A549 (cell line): Measurements from ENCODE around the gene GJA10.
"Not testable (repeated sequence)": the region's sequence is repeated elsewhere in the genome, so short reads cannot be mapped to it uniquely, and the experiment has no call there.

Source experiments
- CEBPB ChIP-seq, 2 experiments: fragments of >200 bp in 1 of 2; sonication (Bioruptor Twin) in 1 of 2; formaldehyde crosslinking in 1 of 2; IDR thresholded peaks; 2 replicates each; pipeline ENCODE4 v1.6.1; 2012 to 2016
- CHD2 ChIP-seq: fragments of 150-350 bp; IDR thresholded peaks from 2 replicates; pipeline ENCODE4 v1.6.1; 2014; ENCODE audit warnings: low read length; ENCODE audit not compliant: partially characterized antibody
- CTCF ChIP-seq: fragments of >200 bp; sonication (Bioruptor Twin); formaldehyde crosslinking; IDR thresholded peaks from 3 replicates; pipeline ENCODE4 v1.5.1; 2016
- E2F6 ChIP-seq: IDR thresholded peaks from 2 replicates; pipeline ENCODE4 v1.6.1; 2012; ENCODE audit warnings: low read depth, borderline replicate concordance
- EP300 ChIP-seq, 2 experiments: fragments of >200 bp; sonication (Bioruptor Twin); formaldehyde crosslinking; IDR thresholded peaks; 2 replicates in 1 of 2; 3 replicates in 1 of 2; pipeline ENCODE4 v1.6.1; 2016 to 2017
- MAFK ChIP-seq: fragments of 450-650 bp; IDR thresholded peaks from 2 replicates; pipeline ENCODE4 v1.6.1; 2014; ENCODE audit not compliant: partially characterized antibody
- POLR2A ChIP-seq: IDR thresholded peaks from 2 replicates; pipeline ENCODE4 v1.6.1; 2012; ENCODE audit warnings: mild to moderate bottlenecking, low read length
- RAD21 ChIP-seq, 2 experiments: fragments of >200 bp in 1 of 2; sonication (Bioruptor Twin) in 1 of 2; formaldehyde crosslinking in 1 of 2; IDR thresholded peaks in 1 of 2; conservative IDR thresholded peaks in 1 of 2; 2 replicates in 1 of 2; 3 replicates in 1 of 2; pipeline ENCODE4 v1.6.1; 2012 to 2018; ENCODE audit warnings: inconsistent platforms in 1 of 2
- RFX5 ChIP-seq: fragments of 450-650 bp; IDR thresholded peaks from 2 replicates; pipeline ENCODE4 v1.7.1; 2014; ENCODE audit warnings: antibody characterized with exemption, mild to moderate bottlenecking, moderate library complexity

GRCh38 chr6:89892577-89892976 lies 1.7 kb upstream of the GJA10 start:
- TF ChIP-seq RAD21 (conservative IDR thresholded peaks at IDR 0.05 in 1 of 2, IDR thresholded peaks at IDR 0.05 in 1 of 2); CTCF; CEBPB (IDR thresholded peaks at IDR 0.05); RFX5; POLR2A; E2F6; MAFK; CHD2; EP300 (IDR thresholded peaks at IDR 0.05): not testable (repeated sequence)
